Parathyroid adenoma (tissue), 2 donors: ENCODE measurements around the gene CEP112.

ENCODE experiments used
- H2AFZ ChIP-seq: fragments of 300-600 bp; sonication (generic); one replicate; pipeline ENCODE4 v1.7.0; 2017; ENCODE audit warnings: antibody characterized with exemption, mild to moderate bottlenecking
- H3K27ac ChIP-seq: fragments of 300-600 bp; sonication (generic); one replicate; pipeline ENCODE4 v1.7.0; 2017
- H3K27me3 ChIP-seq: fragments of 300-600 bp; sonication (generic); one replicate; pipeline ENCODE4 v1.7.0; 2017; ENCODE audit warnings: low read length; ENCODE audit not compliant: control insufficient read depth, insufficient read depth
- H3K36me3 ChIP-seq: fragments of 300-600 bp; sonication (generic); one replicate; pipeline ENCODE4 v1.7.0; 2017; ENCODE audit warnings: low read length; ENCODE audit not compliant: control insufficient read depth, insufficient read depth
- H3K4me1 ChIP-seq: fragments of 300-600 bp; sonication (generic); one replicate; pipeline ENCODE4 v1.7.0; 2017; ENCODE audit warnings: control low read depth
- H3K4me2 ChIP-seq: fragments of 300-600 bp; sonication (generic); one replicate; pipeline ENCODE4 v1.7.0; 2017; ENCODE audit warnings: low read length
- H3K4me3 ChIP-seq: fragments of 300-600 bp; sonication (generic); one replicate; pipeline ENCODE4 v1.7.0; 2017; ENCODE audit warnings: low read depth, low read length
- H3K79me2 ChIP-seq: fragments of 300-600 bp; sonication (generic); one replicate; pipeline ENCODE4 v1.7.0; 2017; ENCODE audit warnings: control low read depth
- H3K9ac ChIP-seq: fragments of 300-600 bp; sonication (generic); one replicate; pipeline ENCODE4 v1.7.0; 2017; ENCODE audit warnings: mild to moderate bottlenecking
- H3K9me3 ChIP-seq: fragments of 300-600 bp; sonication (generic); one replicate; pipeline ENCODE4 v1.7.0; 2017; ENCODE audit warnings: low read length; ENCODE audit not compliant: control insufficient read depth
- TF ChIP-seq, protein P1 (sequence below): fragments of 300-600 bp; sonication (generic); IDR thresholded peaks from one replicate; pipeline ENCODE4 v1.7.0; 2017; ENCODE audit warnings: antibody characterized with exemption, mild to moderate bottlenecking
- donor health status: primary hyperparathyroidism.

Gene CEP112

GRCh38 chr17:65994114-65994513, 197.8 kb downstream of the CEP112 start:
- Histone ChIP-seq H3K27ac (no peak overlapping the region), H3K36me3 (no peaks in the 10 kb centered on the region), H3K4me2 (no peak overlapping the region), H3K27me3 (no peaks in the 10 kb centered on the region), H3K9me3 (no peaks in the 10 kb centered on the region), H3K79me2 (no peaks in the 10 kb centered on the region), H3K4me1 (no peaks in the 10 kb centered on the region), H2AFZ (no peak overlapping the region), H3K9ac (no peak overlapping the region), H3K4me3 (no peak overlapping the region)
- TF ChIP-seq, protein P1, sequence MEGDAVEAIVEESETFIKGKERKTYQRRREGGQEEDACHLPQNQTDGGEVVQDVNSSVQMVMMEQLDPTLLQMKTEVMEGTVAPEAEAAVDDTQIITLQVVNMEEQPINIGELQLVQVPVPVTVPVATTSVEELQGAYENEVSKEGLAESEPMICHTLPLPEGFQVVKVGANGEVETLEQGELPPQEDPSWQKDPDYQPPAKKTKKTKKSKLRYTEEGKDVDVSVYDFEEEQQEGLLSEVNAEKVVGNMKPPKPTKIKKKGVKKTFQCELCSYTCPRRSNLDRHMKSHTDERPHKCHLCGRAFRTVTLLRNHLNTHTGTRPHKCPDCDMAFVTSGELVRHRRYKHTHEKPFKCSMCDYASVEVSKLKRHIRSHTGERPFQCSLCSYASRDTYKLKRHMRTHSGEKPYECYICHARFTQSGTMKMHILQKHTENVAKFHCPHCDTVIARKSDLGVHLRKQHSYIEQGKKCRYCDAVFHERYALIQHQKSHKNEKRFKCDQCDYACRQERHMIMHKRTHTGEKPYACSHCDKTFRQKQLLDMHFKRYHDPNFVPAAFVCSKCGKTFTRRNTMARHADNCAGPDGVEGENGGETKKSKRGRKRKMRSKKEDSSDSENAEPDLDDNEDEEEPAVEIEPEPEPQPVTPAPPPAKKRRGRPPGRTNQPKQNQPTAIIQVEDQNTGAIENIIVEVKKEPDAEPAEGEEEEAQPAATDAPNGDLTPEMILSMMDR = no peak

GRCh38 chr17:65990593-65990992, 201.3 kb downstream of the CEP112 start:
- Histone ChIP-seq H2AFZ (no peak overlapping the region), H3K4me1 (no peaks in the 10 kb centered on the region), H3K9me3 (no peaks in the 10 kb centered on the region), H3K79me2 (no peaks in the 10 kb centered on the region), H3K27me3 (no peaks in the 10 kb centered on the region), H3K4me2 (no peak overlapping the region), H3K9ac (no peak overlapping the region), H3K27ac (no peak overlapping the region), H3K36me3 (no peaks in the 10 kb centered on the region), H3K4me3 (no peak overlapping the region)
- TF ChIP-seq, protein P1 = no peak

GRCh38 chr17:65988451-65988850, 203.5 kb downstream of the CEP112 start:
- Histone ChIP-seq H3K4me1 (no peaks in the 10 kb centered on the region), H3K36me3 (no peaks in the 10 kb centered on the region), H2AFZ (no peak overlapping the region), H3K79me2 (no peaks in the 10 kb centered on the region), H3K9me3 (no peaks in the 10 kb centered on the region), H3K4me2 (no peak overlapping the region), H3K27ac (no peak overlapping the region), H3K27me3 (no peaks in the 10 kb centered on the region), H3K4me3 (no peak overlapping the region), H3K9ac (no peak overlapping the region)
- TF ChIP-seq, protein P1 = no peak

GRCh38 chr17:65987988-65988387, 203.9 kb downstream of the CEP112 start:
- H3K27ac ChIP-seq = no peak overlapping the region
- H3K9ac ChIP-seq = no peak overlapping the region
- H3K9me3 ChIP-seq = no peaks in the 10 kb centered on the region
- H3K79me2 ChIP-seq = no peaks in the 10 kb centered on the region
- no peak overlapping the region for H3K4me2 ChIP-seq
- no peak overlapping the region for H2AFZ ChIP-seq
- no peaks in the 10 kb centered on the region for H3K36me3 ChIP-seq
- TF ChIP-seq, protein P1 = no peak
- H3K4me1 ChIP-seq = no peaks in the 10 kb centered on the region
- H3K4me3 ChIP-seq = no peak overlapping the region
- H3K27me3 ChIP-seq = no peaks in the 10 kb centered on the region

DNA sequence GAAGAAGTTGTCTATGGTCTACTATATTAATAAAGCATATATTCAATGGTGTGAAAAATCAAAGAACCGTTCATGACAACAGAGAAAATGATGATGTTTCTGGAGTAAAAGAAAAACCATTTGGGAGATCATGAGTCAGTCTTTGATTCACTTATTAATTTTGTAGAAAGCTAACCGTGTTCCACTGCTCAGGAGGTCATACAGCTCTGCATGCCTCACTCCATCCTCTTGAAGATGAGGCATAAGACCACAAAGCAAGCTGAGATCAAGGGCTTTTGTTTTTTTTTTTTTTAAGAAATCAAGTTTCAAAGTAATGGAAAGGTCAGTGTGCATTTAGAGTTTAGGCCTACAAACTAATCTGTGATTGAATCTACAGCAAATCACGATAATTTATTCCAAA, 206.4 kb downstream of the CEP112 start:
- Histone ChIP-seq H3K4me3 (no peak overlapping the region), H2AFZ (no peak overlapping the region), H3K36me3 (no peaks in the 10 kb centered on the region), H3K9ac (no peak overlapping the region), H3K4me1 (no peaks in the 10 kb centered on the region), H3K27ac (no peak overlapping the region), H3K27me3 (no peaks in the 10 kb centered on the region), H3K79me2 (no peaks in the 10 kb centered on the region), H3K4me2 (no peak overlapping the region), H3K9me3 (no peaks in the 10 kb centered on the region)
- TF ChIP-seq, protein P1 = no peak
